Activated T-cell treated with anti-CD3 and anti-CD28 coated beads, Interleukin-2, amount 50 U/mL, for 72 hours (primary cell): ENCODE data around the gene CYGB. TPM values are rescaled to one million over a fixed set of nuclear protein-coding genes. Genes with fewer than 3 reads are reported as not detected.
A peak's percentile ranks its signal among the peaks of the same experiment; 100 is the strongest.
"Not testable (repeated sequence)": the region's sequence is repeated elsewhere in the genome, so short reads cannot be mapped to it uniquely, and the experiment has no call there.

Experiments
- ATAC-seq, 2 donors: fragments of 150-1000 bp; cut with Tn5 transposase; replicated peaks in 1 of 2; 2 replicates each; pipeline ENCODE4 v1.10.0; 2021; ENCODE audit warnings: moderate library complexity in 2 of 2, mild to moderate bottlenecking in 1 of 2
- DNase-seq, 2 donors: peaks; one replicate each; pipeline ENCODE4 v3.0.0; 2021 to 2022; ENCODE audit warnings: mixed read lengths in 1 of 2
- H3K27ac Mint-ChIP-seq: one replicate; pipeline ENCODE4 v1.8.0; 2022; ENCODE audit warnings: mild to moderate bottlenecking, moderate library complexity, mixed read lengths
- H3K27me3 Mint-ChIP-seq: one replicate; pipeline ENCODE4 v1.8.0; 2022; ENCODE audit warnings: low read depth, mixed read lengths
- H3K36me3 Mint-ChIP-seq, 2 donors: one replicate each; pipeline ENCODE4 v1.8.0; 2022; ENCODE audit warnings: mixed read lengths in 2 of 2, mild to moderate bottlenecking in 1 of 2; ENCODE audit not compliant: insufficient read depth in 2 of 2
- H3K4me1 Mint-ChIP-seq: one replicate; pipeline ENCODE4 v1.8.0; 2022; ENCODE audit warnings: low read depth, mixed read lengths
- H3K4me3 Mint-ChIP-seq, 2 donors: one replicate each; pipeline ENCODE4 v1.8.0; 2022; ENCODE audit warnings: mild to moderate bottlenecking in 2 of 2, mixed read lengths in 2 of 2, moderate library complexity in 2 of 2
- H3K9me3 Mint-ChIP-seq, 2 donors: one replicate each; pipeline ENCODE4 v1.8.0; 2022; ENCODE audit warnings: mixed read lengths in 2 of 2
- total RNA-seq, 2 donors: library from RNA; stranded (reverse); gene quantifications; one replicate each; pipeline ENCODE4 v1.2.3, GENCODE V29; 2022

Gene CYGB
- total RNA-seq, 2 donors from 2014 or later = 0.44 TPM; not detected in 1

GRCh38 chr17:76563359-76563758, 25.9 kb upstream of the CYGB start:
- Mint-ChIP-seq H3K4me1 (peaks cover 91% of the 10 kb centered on the region), H3K4me3 (peak overlapping the region in 1 of 2 donors; percentile 65), H3K27ac (peak overlapping the region; percentile 83), H3K36me3 (peaks cover 12 to 38% of the 10 kb centered on the region in 2 donors)
- H3K27me3 Mint-ChIP-seq, DNase-seq, H3K9me3 Mint-ChIP-seq, ATAC-seq: not testable (repeated sequence)

GRCh38 chr17:76562734-76563148, 25.2 kb upstream of the CYGB start:
- Mint-ChIP-seq H3K9me3 (no peaks in the 10 kb centered on the region), H3K36me3 (peaks cover 15 to 42% of the 10 kb centered on the region in 2 donors), H3K4me3 (peak overlapping the region; percentile 37 to 65), H3K27ac (peak overlapping the region; percentile 83), H3K4me1 (peaks cover 86% of the 10 kb centered on the region), H3K27me3 (no peaks in the 10 kb centered on the region)
- ATAC-seq = peak; percentile 23 to 34
- no peak for DNase-seq

GRCh38 chr17:76561799-76562268, 24.3 kb upstream of the CYGB start:
- Mint-ChIP-seq H3K4me1 (peaks cover 87% of the 10 kb centered on the region), H3K27ac (peak overlapping the region; percentile 92), H3K36me3 (peaks cover 20 to 50% of the 10 kb centered on the region in 2 donors), H3K9me3 (no peaks in the 10 kb centered on the region), H3K4me3 (peak overlapping the region; percentile 99), H3K27me3 (no peaks in the 10 kb centered on the region)
- ATAC-seq (no peak), DNase-seq (no peak)

GRCh38 chr17:76561332-76561731, 23.8 kb upstream of the CYGB start:
- Mint-ChIP-seq H3K4me1 (peaks cover 87% of the 10 kb centered on the region), H3K4me3 (peak overlapping the region; percentile 99), H3K27ac (peak overlapping the region; percentile 92), H3K27me3 (no peaks in the 10 kb centered on the region), H3K9me3 (no peaks in the 10 kb centered on the region), H3K36me3 (peaks cover 20 to 49% of the 10 kb centered on the region in 2 donors)
- DNase-seq (no peak), ATAC-seq (no peak)

GRCh38 chr17:76560877-76561221, 23.3 kb upstream of the CYGB start:
- peak overlapping the region; percentile 92 for H3K27ac Mint-ChIP-seq
- no peaks in the 10 kb centered on the region for H3K27me3 Mint-ChIP-seq
- ATAC-seq = no peak
- no peaks in the 10 kb centered on the region for H3K9me3 Mint-ChIP-seq
- H3K36me3 Mint-ChIP-seq = peaks cover 20 to 44% of the 10 kb centered on the region in 2 donors
- H3K4me3 Mint-ChIP-seq = peak overlapping the region; percentile 99
- H3K4me1 Mint-ChIP-seq = peaks cover 86% of the 10 kb centered on the region
- no peak for DNase-seq

GRCh38 chr17:76560036-76560876, 22.7 kb upstream of the CYGB start:
- peaks cover 84% of the 10 kb centered on the region for H3K4me1 Mint-ChIP-seq
- peak overlapping the region; percentile 92 for H3K27ac Mint-ChIP-seq
- H3K4me3 Mint-ChIP-seq = peak overlapping the region; percentile 99
- ATAC-seq (peak in 1 of 2 donors; percentile 4), DNase-seq (no peak)
- no peaks in the 10 kb centered on the region for H3K27me3 Mint-ChIP-seq
- H3K9me3 Mint-ChIP-seq = no peaks in the 10 kb centered on the region
- peaks cover 19 to 38% of the 10 kb centered on the region in 2 donors for H3K36me3 Mint-ChIP-seq

- Mint-ChIP-seq H3K4me1 (peaks cover 82% of the 10 kb centered on the region), H3K27ac (peak overlapping the region; percentile 99), H3K4me3 (peak overlapping the region; percentile 99), H3K36me3 (peaks cover 18 to 33% of the 10 kb centered on the region in 2 donors)
- not testable (repeated sequence) for H3K9me3 Mint-ChIP-seq, DNase-seq, H3K27me3 Mint-ChIP-seq, ATAC-seq
Observed at GRCh38 chr17:76559460-76559859, 22.0 kb upstream of the CYGB start.

- Mint-ChIP-seq H3K4me1 (peaks cover 80% of the 10 kb centered on the region), H3K27ac (peak overlapping the region; percentile 99), H3K4me3 (peak overlapping the region; percentile 99), H3K9me3 (no peaks in the 10 kb centered on the region), H3K36me3 (peaks cover 18 to 32% of the 10 kb centered on the region in 2 donors), H3K27me3 (no peaks in the 10 kb centered on the region)
- peak; percentile 38 to 47 for DNase-seq
- peak; percentile 46 to 65 for ATAC-seq
Observed at GRCh38 chr17:76558198-76559095, 20.9 kb upstream of the CYGB start.

- Mint-ChIP-seq H3K27me3 (no peaks in the 10 kb centered on the region), H3K4me3 (peak overlapping the region; percentile 99), H3K9me3 (no peaks in the 10 kb centered on the region), H3K36me3 (peaks cover 18 to 28% of the 10 kb centered on the region in 2 donors), H3K4me1 (peaks cover 71% of the 10 kb centered on the region), H3K27ac (peak overlapping the region; percentile 99)
- peak; percentile 87 to 94 for ATAC-seq
- peak; percentile 95 to 97 for DNase-seq
Observed at GRCh38 chr17:76557368-76558197, 20.1 kb upstream of the CYGB start.

GRCh38 chr17:76556765-76557367, 19.4 kb upstream of the CYGB start:
- Mint-ChIP-seq H3K4me3 (peak overlapping the region; percentile 99), H3K27me3 (no peaks in the 10 kb centered on the region), H3K9me3 (no peaks in the 10 kb centered on the region), H3K27ac (peak overlapping the region; percentile 99), H3K36me3 (peaks cover 17 to 24% of the 10 kb centered on the region in 2 donors), H3K4me1 (peaks cover 65% of the 10 kb centered on the region)
- DNase-seq (peak; percentile 52 to 55), ATAC-seq (peak; percentile 30 to 35)

GRCh38 chr17:76554131-76554530, 16.6 kb upstream of the CYGB start:
- H3K27me3 Mint-ChIP-seq = no peaks in the 10 kb centered on the region
- ATAC-seq = no peak
- no peak overlapping the region for H3K4me3 Mint-ChIP-seq
- H3K9me3 Mint-ChIP-seq = no peaks in the 10 kb centered on the region
- H3K27ac Mint-ChIP-seq = no peak overlapping the region
- H3K36me3 Mint-ChIP-seq = peaks cover 10 to 14% of the 10 kb centered on the region in 2 donors
- DNase-seq = no peak
- peaks cover 45% of the 10 kb centered on the region for H3K4me1 Mint-ChIP-seq
